Stimulated activated CD4-positive, alpha-beta T cell treated with anti-CD3 and anti-CD28 coated beads, Interleukin-2, amount 100 ng/mL, for 48 hours (primary cell): ENCODE results near the gene LRG1.

Experiments
- DNase-seq, 2 donors: peaks; one replicate each; pipeline ENCODE4 v3.0.0-alpha.2; 2020

LRG1 gene

DNA sequence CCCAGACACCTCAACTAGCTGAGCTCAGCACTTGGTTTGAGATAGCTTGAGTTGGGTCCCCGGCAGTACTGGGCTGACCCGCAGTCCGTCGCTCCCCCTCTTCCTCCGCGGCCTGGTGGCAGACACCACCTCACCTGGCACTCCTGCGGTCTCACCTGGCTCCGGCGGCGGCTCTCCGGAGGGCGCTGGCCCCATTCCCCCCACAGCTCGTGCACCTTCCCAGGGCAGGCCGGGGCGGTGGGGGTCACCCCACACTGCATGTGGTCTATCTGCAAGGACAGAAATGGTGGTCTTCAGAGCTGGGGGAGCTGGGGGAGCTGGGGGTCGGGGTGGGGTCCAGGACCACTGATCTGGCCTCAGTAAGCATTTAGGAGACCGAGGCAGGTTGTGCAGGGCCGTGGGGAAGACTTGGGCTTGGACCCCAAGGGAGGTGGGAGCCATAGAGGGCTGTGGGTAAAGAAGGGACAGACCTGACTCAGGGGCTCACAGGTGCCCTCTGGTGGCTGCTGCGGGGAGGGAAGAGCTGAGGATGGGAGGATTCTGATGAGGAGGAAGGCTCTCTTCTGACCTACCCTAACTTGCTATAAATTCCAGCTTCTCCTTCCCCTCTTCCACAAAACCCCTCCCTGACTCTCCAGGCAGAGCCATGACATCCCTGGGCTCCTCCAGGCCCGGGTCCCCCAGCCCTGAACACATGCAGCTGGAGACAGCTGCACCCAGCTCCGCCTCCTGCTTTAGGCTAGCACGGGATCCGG lies 14.9 kb downstream of the LRG1 start:
- DNase-seq: peak; percentile 68 to 71

DNA sequence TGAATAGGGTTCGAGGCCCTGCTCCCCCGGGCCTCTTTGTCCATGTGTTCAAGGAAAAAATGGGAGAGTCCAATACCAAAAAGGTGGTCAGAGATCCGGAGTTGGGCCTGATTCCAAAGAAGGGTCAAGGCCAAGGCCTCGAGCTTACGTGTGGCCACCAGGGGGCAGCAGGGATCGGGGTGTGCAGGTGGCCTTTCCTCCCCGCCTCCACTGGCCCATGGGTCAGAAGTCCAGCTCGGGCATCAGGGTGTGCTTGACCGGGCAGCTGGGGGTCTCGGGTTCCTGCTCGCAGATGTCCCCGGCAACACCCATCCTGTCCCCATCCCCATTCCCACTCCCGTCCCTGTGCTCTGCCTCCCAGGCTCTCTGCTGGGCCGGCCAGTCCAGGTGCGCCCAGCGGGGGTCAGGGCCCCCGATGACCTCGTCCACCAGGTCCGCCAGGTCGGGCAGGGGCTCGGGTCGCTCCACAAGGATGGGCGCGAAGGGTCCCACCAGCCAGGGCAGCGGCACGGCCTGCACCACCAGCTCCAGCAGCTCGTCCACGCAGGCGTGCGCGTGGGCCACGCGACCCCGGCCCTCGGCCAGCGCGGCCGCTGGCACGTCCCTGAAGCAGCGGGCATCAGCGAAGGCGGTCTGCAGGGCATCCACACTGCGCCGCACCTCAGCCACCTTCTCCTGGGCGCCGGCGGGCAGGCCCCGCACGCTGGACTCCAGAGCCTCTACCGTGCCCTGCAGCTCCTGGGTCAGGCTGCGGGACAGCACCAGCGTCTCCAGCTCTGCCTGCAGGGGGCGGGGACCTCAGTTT lies 16.3 kb downstream of the LRG1 start:
- DNase-seq: peak; percentile 19 to 34

DNA sequence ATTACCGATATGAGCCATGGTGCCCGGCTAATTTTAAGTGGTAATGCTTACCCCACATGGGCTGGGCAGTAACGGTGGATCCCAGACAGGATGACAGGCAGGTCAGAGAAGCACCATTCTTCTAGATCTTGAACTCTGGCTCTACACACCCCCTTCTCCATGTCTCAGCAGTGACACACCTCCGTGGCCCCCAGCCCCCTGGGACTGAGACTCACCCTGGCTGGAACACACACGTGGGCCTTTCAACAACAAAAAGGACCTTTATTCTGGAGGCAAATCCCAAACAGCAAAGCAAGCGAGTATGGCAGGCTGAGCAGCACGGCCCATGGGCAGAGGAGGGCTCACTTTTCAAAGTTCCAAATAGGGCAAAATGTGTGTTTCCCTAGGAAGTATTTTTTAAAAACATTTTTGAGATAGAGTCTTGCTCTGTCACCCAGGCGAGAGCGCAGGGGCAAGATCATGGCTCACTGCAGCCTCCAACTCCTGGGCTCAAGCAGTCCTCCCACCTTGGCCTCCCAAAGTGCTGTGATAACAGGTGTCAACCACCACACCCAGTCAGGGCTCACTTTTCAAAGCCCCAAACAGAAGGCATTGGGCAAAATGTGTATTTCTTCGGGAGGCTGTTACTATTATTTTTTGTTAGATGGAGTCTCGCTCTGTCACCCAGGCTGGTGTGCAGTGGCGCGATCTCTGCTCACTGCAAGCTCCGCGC lies 17.4 kb downstream of the LRG1 start:
- DNase-seq: no peak

DNA sequence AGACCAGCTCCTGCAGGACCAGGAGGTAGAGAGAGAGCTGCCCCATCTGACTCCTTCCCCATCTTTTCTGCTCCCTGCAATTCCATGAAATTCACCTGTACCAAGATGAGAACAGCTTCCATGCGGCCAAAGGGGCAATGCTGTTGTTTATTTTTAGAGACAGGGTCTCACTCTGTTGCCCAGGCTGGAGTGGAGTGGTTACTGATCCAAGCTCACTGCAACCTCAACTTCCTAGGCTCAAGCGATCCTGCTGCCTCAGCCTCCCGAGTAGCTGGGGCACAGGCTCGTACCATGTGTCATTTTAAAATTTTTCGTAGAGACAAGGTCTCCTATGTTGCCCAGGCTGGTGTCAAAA lies 18.0 kb downstream of the LRG1 start:
- no peak for DNase-seq

DNA sequence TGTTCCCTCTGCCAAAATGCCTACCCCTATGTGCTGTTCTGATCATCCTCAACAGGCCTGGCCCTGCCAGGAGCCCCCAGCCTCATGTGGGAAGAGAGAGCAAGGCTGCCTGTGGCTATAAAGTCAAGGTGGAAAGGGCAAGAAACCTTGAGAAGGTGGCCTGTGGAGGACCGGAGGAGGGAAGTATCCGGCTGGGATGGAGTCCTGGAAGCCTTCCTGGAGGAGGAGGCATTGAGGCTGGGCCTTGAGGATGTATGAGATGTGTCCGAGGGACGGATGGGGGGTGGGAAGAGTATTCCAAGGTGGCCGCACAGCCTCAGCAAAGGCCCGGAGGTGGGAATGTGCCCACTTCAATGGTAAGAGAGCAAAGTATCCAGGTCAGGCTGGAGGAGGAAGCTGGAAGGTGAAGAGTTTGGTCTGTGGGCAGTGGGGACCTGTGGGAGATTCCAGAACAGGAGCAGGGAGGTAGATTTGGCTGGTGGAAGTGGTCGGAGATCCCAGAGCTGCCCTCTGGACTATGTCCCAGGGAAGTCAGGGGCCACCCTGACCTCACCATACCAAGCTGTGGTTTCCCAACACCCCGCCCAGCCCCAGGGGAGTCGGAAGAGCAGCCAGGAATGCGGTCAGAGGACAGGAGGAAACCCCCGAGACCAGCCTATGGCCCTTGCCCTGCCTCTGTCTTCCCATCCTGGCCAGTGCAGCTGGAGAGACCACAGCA lies 18.5 kb downstream of the LRG1 start:
- DNase-seq: no peak

DNA sequence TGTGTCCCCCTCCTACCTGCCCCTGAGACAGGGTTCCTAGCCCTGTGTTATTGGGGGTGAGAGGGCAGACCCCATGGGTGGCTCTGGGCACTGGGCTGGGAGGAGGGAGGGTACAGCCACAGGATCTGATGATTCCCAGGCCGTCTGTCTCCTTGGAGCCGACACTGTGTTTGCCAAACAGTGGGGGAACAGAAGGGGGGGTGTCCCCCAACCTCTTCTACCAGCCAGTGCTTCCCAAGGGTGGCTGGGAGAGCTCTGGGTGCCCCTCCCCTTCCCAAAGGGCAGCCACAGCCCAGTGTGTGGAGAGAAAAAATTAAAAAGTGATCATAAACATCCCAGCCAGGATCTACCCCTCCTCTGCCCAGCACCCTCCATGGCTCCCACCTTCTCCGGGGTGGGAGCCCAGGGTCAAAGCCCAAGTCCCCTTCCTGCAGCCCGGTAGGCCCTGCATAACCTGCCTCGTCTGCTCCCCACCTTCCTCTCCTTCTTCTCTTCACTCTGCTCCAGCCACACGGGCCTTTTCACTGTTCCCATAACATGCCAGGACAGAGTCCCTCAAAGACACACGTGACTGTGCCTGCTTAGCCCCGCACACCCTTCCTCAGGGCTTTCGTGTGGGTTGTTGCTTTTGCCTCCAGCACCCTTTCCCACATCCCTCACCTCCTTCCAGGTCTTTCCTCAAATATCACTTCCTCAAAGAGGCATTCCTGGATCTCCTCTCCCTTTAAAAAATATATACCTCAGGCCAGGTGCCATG lies 20.1 kb downstream of the LRG1 start:
- no peak for DNase-seq

DNA sequence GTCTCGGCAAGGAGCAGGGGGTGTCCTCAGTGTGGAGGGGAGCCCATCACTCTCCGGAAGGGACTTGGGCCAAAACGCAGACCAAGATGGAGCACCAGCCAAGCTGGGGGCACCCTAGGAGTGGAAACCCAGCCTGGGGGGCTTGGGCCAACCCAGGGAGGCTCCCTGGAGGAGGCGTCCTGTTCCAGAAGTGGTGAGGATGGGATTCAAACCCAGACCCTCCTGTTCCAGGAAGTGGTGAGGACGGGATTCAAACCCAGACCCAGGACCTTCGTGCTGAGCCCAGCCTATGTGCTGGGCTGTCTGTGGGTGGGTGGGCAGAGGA lies 20.7 kb downstream of the LRG1 start:
- DNase-seq: no peak

DNA sequence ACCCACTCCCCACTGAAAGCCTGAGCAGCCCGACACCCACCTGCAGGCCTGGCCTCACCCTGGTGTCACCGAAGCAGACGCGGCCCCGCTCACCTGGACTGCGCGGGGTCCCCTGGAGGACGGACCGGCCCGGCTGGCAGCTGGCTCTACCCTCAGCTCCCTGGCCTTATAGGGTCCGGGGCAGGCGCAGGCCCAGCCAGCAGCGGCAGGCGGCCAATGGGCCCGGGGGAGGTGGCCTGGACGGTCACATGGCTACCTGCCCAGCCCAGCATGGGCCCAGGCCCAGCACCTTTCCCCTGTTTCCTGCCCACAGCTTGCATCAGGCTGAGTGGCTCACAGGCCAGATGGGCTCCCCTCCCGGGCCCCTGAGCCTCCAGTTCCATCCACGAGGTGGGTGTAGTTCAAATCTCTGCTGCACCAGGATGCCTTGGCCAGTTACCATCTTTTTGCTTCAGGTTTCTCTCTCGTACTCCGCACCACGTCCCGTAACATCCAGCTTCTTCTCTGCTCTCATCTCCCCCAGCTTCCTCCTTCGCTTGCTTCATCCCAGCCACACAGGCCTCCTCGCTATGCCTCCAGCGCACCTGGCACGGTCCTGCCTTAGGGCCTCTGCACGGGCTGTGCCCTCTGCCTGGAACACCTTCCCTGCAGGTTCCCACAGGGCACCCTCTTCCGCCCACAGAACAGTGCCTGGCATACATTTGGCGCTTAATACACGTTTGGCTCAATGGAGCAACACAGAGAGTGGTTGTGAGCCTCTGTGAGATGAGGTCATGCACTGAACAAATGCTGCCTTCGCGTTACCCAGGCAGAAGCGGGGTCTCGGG lies 21.3 kb downstream of the LRG1 start, which contains the start of gene PLIN4:
PLIN4 (minus strand) TSS at position 142 of the 827 bp plus-strand sequence. CDS start 214 bp downstream, outside the sequence.
- no peak for DNase-seq

DNA sequence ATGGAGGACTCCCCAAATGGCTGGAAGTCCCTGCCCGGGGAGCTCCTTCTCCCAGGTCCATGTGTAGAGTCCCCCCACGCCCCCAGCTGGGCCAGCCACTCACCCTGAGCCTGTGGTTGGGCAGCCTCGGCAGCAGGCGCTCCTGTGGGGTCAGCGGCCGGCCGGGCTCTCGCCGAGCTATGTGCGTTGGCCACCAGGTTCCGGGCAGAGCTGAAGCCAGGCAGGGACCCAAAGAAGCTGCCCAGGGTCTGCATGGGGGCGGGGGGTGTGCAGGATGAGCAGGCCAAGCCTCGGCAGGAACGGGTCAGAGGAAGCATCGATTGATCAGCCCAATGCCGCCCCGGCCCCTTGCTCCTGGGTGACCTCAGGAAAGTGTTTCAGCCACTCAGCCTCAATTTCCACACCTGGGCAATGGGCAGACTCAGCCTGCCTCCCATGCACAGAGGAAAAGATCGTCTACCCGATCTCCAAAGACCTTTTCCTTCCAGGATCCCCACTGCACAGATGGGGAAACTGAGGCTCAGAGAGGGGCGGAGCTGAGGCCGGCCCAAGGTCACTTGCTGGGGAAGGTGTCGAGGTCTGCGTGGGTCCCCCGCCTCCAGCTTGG lies 22.3 kb downstream of the LRG1 start:
- no peak for DNase-seq

DNA sequence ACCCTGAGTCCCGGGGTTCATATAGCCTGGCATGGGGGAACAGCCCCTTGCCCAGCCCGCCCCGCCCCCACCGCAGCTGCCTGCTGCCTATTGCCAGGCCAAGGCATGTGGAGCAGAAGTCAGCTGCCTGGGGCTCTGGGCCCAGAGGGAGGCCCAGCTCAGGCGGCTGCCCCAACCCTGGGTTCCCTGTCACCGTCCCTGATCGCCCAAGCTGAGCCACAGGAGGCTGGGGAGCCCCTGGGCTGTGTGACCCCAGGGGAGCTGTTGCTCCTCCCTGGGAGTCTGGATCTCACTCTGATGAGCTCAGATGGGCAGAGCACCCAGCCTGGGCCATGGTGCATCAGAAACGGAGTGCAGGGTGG lies 22.9 kb downstream of the LRG1 start:
- no peak for DNase-seq

DNA sequence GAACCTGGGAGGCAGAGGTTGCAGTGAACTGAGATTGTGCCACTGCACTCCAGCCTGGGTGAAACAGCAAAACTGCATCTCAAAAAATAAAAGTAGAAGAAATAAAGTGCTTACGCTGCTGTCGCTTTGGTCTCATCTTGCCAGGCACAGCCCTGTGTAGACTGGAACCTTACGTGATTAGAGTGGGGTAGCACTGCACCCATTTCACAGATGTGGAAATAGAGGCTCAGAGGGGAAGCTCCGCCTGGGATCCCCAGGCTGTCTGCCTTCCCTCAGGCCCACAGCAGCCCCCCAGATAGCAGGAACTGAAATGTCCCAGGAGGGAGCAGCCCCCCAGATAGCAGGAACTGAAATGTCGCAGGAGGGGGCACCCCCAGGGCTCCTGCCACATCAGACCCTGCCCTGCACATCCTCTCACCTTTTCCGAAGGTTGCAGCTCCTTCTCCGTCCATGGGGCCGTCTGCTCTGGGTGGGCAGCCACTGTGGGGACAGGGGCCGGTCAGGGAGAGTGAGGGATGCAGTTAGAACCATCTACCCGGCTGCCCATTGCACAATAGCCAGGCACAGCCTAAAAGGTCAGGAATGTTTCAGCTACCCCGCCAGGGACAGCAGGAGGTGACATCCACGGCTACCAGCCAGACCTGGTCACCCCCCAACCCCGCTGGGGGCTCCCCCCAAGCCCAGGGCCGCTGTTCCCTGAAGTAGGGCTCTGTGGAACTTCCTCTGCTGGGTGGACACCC lies 23.5 kb downstream of the LRG1 start:
- no peak for DNase-seq

DNA sequence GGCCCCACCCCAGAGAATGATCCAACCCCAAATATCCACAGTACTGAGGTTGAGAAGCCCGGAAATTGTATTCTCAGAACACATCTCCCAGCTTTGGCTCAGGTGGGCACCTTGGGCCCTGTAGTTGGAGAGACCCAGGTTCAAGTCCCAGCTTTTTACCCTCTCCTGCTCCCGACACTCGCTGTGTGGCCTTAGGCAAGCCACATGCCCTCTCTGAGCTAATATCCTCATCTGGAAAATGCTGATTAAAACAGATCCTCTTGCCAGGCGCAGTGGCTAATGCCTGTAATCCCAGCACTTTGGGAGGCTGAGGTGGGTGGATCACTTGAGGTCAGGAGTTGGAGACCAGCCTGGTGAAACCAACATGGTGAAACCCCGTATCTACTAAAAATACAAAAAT lies 24.1 kb downstream of the LRG1 start:
- DNase-seq: no peak

DNA sequence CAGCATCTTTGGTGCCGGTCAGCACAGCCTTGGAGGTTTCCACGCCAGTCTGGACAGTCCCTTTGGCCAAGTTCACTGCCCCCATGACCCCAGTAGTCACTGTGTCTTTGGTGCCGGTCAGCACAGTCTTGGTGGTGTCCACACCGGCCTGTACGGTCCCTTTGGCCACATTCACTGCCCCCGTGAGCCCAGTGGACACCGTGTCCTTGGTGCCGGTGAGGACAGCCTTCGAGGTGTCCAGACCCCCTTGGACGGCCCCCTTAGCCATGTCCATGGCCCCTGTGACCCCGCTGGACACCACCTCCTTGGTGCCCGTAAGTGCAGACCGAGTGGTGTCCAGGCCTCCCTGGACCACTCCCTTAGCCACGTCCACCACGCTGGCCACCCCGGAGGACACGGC lies 26.6 kb downstream of the LRG1 start:
- DNase-seq: no peak

DNA sequence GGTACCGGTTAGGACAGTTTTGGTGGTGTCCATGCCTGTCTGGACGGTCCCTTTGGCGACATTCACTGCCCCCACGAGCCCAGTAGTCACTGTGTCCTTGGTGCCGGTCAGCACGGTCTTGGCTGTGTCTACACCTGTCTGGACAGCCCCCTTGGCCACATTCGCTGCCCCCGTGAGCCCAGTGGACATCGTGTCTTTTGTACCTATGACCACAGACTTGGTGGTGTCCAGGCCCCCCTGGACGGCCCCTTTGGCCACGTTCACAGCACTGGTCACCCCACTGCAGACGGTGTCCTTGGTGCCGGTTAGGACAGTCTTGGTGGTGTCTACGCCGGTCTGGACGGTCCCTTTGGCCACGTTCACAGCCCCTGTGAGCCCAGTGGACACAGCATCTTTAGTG lies 27.8 kb downstream of the LRG1 start:
- no peak for DNase-seq

DNA sequence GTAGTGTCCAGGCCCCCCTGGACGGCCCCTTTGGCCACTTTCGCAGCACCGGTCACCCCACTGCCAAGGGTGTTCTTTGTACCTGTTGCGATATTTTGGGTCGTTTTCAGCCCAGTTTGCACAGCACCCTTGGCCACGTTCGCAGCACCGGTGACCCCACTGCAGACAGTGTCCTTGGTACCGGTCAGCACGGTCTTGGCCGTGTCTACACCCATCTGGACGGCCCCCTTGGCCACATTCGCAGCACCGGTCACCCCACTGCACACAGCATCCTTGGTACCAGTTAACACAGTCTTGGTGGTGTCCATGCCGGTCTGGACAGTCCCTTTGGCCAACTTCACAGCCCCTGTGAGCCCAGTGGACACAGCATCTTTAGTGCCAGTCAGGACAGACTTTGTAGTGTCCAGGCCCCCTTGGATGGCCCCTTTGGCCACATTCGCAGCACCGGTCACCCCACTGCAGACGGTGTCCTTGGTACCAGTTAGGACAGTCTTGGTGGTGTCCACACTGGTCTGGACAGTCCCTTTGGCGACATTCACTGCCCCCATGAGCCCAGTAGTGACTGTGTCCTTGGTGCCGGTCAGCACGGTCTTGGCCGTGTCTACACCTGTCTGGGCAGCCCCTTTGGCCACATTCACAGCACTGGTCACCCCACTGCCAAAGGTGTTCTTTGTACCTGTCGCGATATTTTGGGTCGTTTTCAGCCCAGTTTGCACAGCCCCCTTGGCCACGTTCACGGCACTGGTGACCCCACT lies 28.4 kb downstream of the LRG1 start:
- no peak for DNase-seq

DNA sequence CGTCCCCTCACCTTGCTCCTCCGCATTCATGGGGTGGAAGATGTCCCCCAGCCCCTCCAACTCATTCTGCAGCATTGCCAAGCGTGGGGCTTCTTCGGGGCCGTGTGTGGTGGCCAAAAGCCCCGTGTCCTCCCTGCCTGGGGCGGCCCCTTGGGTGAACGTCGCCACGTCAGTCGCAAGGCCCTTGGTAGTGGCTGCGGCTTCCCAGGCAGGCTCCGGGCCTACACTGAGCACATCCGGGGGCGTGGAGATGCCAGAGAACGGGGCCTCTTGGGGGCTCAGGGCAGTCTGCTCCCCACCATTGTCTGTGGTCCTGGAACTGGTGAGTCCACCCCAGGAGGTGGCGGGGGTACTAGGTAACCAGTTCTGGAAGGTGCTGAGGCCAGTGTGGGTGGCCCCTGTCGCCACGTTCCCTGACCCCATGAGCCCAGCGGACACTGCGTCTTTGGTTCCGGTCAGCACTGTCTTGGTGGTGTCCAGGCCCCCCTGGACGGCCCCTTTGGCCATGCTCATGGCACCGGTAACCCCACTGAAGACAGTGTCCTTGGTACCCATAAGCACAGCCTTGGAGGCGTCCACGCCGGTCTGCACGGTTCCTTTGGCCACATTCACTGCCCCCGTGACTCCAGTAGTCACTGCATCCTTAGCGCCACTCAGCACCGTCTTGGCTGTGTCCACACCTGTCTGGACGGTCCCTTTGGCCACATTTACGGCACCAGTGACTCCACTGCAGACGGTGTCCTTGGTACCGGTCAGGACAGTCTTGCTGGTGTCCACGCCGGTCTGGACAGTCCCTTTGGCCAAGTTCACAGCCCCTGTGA lies 29.2 kb downstream of the LRG1 start:
- DNase-seq: no peak

DNA sequence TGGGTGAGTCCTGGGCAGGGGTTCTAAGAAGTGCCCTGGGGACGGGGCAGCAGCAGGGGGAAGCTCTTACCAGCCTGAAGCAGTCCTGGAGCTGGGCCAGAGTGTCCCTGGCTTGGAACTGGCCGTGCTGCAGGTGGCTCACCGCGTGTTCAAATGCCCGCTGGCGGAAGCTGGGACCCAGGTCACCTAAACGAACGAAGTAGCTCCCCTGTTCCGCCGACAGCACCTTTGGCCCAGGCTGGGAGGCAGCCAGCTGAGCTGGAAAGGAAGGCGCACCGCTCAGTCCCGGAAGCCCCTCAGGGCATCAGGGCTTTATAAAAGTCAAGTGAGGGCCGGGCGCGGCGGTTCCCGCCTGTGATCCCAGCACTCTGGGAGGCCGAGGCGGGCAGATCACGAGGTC lies 31.1 kb downstream of the LRG1 start:
- no peak for DNase-seq

DNA sequence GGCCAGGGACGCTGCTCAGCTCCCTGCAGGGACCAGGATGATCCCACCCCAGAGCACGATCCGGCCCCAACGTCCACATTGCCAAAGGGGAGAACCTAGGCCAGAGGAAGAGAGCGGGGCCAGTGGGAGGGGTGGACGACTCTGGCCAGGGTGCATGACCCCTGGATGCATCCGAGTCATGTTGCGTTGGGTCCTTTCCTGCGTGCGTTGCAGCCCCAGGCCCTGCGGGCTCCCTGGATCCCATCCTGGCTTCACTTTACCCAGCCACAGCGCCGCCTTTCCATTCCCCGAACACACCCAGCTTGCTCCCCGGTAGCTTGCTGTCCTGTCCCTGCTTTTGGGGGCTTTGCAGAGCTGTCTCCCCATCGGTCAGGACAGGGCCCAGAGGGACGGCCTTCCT lies 32.0 kb downstream of the LRG1 start:
- no peak for DNase-seq

DNA sequence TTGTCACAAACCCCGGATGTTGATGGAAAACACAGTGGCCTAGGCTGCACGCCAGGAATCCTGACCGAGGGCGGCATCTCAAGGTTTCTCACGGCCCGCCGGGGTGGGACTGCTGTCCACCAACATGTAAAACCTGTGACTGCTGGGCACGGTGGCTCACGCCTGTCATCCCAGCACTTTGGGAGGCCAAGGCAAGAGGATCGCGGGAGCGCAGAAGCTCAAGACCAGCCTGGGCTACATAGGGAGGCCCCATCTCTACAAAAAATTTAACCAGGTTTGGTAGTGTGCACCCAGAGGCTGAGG lies 32.7 kb downstream of the LRG1 start:
- no peak for DNase-seq
